NCI-H1417 (cell line): ENCODE measurements around the gene NDUFA13.

ENCODE experiments used
- DNase-seq, 3 experiments: peaks; one replicate each; lab custom pipeline; 2025; lab: John Stamatoyannopoulos, UW

The NDUFA13 gene

GRCh38 chr19:19532806-19533701, 17.0 kb downstream of the NDUFA13 start:
- no peak for DNase-seq

- peak in 1 of 3 experiments; percentile 19 for DNase-seq
These were observed 17.8 kb downstream of the NDUFA13 start for GRCh38 chr19:19533841-19534240.

- DNase-seq = no peak
These were observed 18.7 kb downstream of the NDUFA13 start for GRCh38 chr19:19534556-19535265.

GRCh38 chr19:19535311-19536191, 19.5 kb downstream of the NDUFA13 start:
- DNase-seq = no peak

GRCh38 chr19:19537075-19538048, 21.3 kb downstream of the NDUFA13 start:
- no peak for DNase-seq

- peak in 2 of 3 experiments; percentile 55 to 60 for DNase-seq
These were observed 22.2 kb downstream of the NDUFA13 start, which contains the start of gene CILP2 for GRCh38 chr19:19538061-19538784. Gene CILP2, plus strand, starts transcription at chr19:19538265. Its CDS starts 85 bp downstream, at chr19:19538350.

- no peak for DNase-seq
These were observed 22.8 kb downstream of the NDUFA13 start for GRCh38 chr19:19538785-19539166.

- no peak for DNase-seq
These were observed 23.7 kb downstream of the NDUFA13 start for GRCh38 chr19:19539698-19540063.

GRCh38 chr19:19540064-19540714, 24.2 kb downstream of the NDUFA13 start:
- no peak for DNase-seq

GRCh38 chr19:19540715-19541515, 24.9 kb downstream of the NDUFA13 start:
- DNase-seq = peak in 1 of 3 experiments; percentile 19

- no peak for DNase-seq
These were observed 25.6 kb downstream of the NDUFA13 start for GRCh38 chr19:19541616-19542015.

- DNase-seq = no peak
These were observed 26.5 kb downstream of the NDUFA13 start for GRCh38 chr19:19542507-19542906.

- no peak for DNase-seq
These were observed 27.1 kb downstream of the NDUFA13 start for GRCh38 chr19:19543101-19543500.

- no peak for DNase-seq
These were observed 27.6 kb downstream of the NDUFA13 start for GRCh38 chr19:19543640-19544039.

- no peak for DNase-seq
These were observed 28.4 kb downstream of the NDUFA13 start for GRCh38 chr19:19544257-19544953.

GRCh38 chr19:19544954-19545591, 29.0 kb downstream of the NDUFA13 start:
- no peak for DNase-seq

- no peak for DNase-seq
These were observed 29.7 kb downstream of the NDUFA13 start for GRCh38 chr19:19545707-19546106.

GRCh38 chr19:19546751-19547162, 30.7 kb downstream of the NDUFA13 start:
- no peak for DNase-seq
